Measurements from ENCODE around the gene MREG.

- TF ChIP-seq CTCF (conservative IDR thresholded peaks at IDR 0.05), result no peak
- TF ChIP-seq ZFX (IDR thresholded peaks at IDR 0.05), result no peak
Measured at GRCh38 chr2:215969131-215969841, 44.1 kb downstream of the MREG start.

All from C4-2B (cell line).